ENCODE results near the gene ROBO1.
A peak's percentile ranks its signal among the peaks of the same experiment; 100 is the strongest.

Gene ROBO1

DNA sequence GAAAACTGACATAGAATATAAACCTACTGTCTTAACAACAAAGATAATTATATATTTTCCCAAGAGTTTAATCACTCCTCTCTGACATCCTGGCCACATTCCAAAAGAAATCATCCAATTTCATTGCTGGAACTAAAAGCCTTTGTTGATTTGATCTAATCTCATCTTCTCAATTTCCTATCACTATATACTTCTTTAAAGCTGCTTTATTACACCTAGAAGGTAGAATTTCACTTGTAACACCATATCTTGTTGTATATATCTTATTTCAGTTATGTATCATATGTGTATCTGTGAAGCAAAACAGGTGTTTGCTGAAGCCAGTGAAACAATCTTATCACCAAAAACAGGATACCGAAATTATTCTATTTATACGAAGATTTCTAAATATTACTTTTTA lies 740.2 kb downstream of the ROBO1 start:
- Mint-ChIP-seq H3K27me3 (no peaks in the 10 kb centered on the region), H3K4me1 (ENCODE audit: low read depth) (no peaks in the 10 kb centered on the region), H3K36me3 (ENCODE audit: low read depth) (no peaks in the 10 kb centered on the region), H3K9me3 (peaks cover 8% of the 10 kb centered on the region), H3K27ac (no peak overlapping the region), H3K4me3 (no peak overlapping the region)
- no peak for DNase-seq

DNA sequence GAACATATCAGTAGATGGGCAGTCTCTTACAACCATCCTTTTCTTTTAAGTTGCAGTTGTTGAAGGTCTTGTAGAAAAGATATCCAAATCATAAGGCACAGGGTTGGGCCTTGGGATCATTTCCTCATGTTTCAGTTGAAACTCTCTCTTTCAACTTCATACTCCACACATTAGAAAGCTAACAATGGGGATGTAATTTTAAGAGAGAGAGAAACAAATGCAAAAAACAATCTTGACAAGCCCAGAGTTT lies 747.9 kb downstream of the ROBO1 start:
- H3K27ac Mint-ChIP-seq = no peak overlapping the region
- no peak overlapping the region for H3K4me3 Mint-ChIP-seq
- peaks cover 5% of the 10 kb centered on the region for H3K9me3 Mint-ChIP-seq
- H3K27me3 Mint-ChIP-seq = peaks cover 19% of the 10 kb centered on the region
- no peaks in the 10 kb centered on the region for H3K36me3 Mint-ChIP-seq (ENCODE audit: low read depth)
- no peak for DNase-seq
- peaks cover 5% of the 10 kb centered on the region for H3K4me1 Mint-ChIP-seq (ENCODE audit: low read depth)

DNA sequence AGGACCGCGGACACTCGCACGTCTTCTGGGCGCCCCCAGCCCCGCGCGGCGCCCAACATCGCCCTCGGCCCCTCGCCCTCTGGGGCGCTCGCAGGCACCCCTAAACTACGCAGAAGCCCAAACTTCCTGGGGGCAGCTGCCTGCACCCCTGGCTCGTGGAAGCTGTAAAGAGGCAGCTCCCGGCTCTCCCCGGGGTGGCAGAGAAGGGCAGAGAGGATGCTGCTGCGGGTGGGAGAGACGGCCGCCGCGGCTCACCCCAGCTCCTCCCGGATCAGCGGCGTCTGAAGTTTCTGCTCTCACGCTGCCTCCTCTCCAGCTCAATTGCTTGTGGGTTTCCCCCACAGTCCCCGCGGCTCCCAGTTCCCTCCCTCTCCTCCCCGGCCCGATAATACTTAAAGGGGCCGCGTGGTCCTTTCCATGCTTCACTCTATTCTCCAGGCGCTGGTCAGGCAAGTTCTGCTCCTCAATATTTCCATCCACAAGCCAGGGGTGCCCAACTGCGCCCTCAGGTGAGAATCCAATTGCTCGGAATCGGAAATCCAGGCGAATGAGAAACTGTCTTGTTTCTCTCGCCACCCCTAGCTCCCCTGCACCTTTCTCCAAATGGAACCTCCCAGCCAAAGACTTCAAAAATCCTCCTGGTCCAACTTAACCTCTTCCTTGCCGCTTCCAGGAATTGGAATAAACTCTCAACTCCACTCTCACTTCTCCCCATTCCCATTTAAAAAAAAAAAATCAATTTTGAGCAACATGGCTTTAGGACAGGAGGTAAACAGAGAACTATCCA lies 748.5 kb downstream of the ROBO1 start:
- H3K4me1 Mint-ChIP-seq (ENCODE audit: low read depth) = peaks cover 5% of the 10 kb centered on the region
- H3K4me3 Mint-ChIP-seq = no peak overlapping the region
- DNase-seq = peak; percentile 32
- peak overlapping the region; percentile 55 for H3K27ac Mint-ChIP-seq
- H3K36me3 Mint-ChIP-seq (ENCODE audit: low read depth) = no peaks in the 10 kb centered on the region
- peaks cover 19% of the 10 kb centered on the region for H3K27me3 Mint-ChIP-seq
- peaks cover 5% of the 10 kb centered on the region for H3K9me3 Mint-ChIP-seq

DNA sequence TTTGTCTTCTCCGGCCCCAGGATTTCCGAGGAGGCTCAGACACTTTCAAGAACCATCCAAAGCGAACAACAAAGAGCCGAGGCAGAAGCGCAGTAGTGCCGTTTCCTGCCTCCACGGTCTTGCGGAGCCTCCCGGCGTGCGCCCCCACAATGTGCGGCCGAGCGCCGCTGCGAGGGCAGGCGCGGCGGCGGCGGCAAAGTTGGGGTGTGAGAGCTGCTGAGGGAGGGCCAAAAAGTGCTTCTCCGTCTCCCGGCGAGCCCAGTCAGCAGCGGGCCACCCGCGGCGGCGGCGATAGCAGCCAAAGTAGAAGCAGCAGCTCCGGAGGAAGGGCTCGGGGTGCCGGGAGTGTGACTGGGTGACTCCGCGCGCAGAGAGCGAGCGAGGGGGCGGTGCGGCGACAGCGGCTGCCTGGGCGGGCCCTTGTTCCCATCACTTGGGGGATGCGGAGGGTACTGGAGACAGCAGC lies 749.1 kb downstream of the ROBO1 start:
- H3K27ac Mint-ChIP-seq = no peak overlapping the region
- H3K27me3 Mint-ChIP-seq = peaks cover 19% of the 10 kb centered on the region
- DNase-seq = peak; percentile 33
- peaks cover 5% of the 10 kb centered on the region for H3K4me1 Mint-ChIP-seq (ENCODE audit: low read depth)
- H3K36me3 Mint-ChIP-seq (ENCODE audit: low read depth) = no peaks in the 10 kb centered on the region
- peaks cover 5% of the 10 kb centered on the region for H3K9me3 Mint-ChIP-seq
- no peak overlapping the region for H3K4me3 Mint-ChIP-seq

DNA sequence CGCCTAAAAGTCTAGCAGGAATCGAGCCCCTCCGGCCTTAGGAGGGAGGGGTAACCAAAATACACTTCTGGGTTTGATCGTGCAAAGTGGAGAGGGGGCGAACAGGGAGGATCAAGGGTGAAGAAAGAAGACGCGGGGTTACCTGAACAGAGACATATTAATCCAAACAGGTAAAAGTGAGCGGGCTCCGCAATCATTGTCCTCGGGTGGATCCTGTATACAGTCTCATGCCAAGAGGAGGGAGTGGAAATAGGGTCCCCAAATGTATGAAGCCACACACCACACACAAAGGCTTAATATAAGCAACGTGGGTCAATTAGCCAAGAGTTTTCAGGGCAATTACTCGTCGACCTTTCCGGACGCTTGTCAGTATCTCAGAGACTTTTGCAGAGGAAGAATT lies 749.5 kb downstream of the ROBO1 start:
- Mint-ChIP-seq H3K27me3 (peaks cover 19% of the 10 kb centered on the region), H3K4me1 (ENCODE audit: low read depth) (peaks cover 5% of the 10 kb centered on the region), H3K27ac (no peak overlapping the region), H3K9me3 (peaks cover 3% of the 10 kb centered on the region), H3K4me3 (no peak overlapping the region), H3K36me3 (ENCODE audit: low read depth) (no peaks in the 10 kb centered on the region)
- no peak for DNase-seq

DNA sequence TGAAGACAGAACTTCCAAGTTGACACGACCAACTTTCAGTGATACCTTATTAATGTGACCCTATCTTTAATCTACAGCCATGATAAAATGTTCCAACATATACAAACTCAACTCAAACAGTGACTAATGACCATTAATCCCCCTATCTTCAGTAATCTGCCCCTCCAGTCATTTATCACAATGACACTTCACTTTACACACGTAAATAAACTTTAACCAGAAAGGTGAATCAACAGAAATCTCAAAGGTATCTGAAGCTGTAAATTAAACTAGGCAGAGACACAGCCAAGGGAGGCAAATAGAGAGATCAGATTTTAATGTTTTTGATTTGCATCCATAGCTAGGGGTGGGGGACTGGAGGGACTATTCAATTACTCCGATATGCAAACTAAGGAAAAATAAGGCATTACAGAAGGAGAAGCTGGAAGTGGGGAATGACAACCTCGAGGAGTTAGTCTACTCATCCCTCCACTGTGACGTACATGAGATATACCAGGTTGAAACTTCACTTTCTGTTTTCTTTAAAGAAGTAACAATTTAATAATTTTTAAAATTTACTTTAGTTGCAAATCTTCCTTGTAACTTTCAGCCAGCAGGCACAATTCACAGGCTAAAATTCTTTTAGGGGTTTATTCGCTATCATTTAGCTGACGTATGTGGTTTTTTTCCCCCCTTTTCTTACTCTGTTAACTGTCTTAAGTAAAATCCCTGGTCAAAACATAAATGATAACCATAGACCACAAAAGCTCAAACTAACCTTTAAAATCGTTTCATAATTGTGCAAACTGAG lies 751.0 kb downstream of the ROBO1 start:
- Mint-ChIP-seq H3K9me3 (peaks cover 4% of the 10 kb centered on the region), H3K27me3 (peaks cover 15% of the 10 kb centered on the region), H3K4me1 (ENCODE audit: low read depth) (peaks cover 5% of the 10 kb centered on the region), H3K4me3 (no peak overlapping the region), H3K27ac (no peak overlapping the region), H3K36me3 (ENCODE audit: low read depth) (no peaks in the 10 kb centered on the region)
- no peak for DNase-seq

DNA sequence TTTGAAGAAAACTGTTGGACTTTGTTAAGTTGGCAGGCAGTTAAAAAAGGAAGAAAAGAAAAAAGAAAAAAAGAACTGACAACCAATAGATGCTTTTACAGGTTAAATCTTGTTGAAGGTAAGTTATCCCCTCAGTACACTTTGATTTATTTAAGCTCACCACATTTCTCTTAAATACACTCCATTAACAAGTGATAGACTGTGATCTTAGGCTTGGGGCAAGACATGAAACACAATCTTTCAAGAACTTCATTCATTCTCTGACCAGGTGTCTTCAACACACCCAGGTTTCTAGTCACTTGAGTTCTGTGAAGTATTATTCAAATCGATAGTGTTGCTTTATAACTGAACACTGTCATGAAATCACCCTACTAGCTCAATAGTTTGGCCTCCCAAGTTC lies 751.9 kb downstream of the ROBO1 start:
- Mint-ChIP-seq H3K4me1 (ENCODE audit: low read depth) (peaks cover 5% of the 10 kb centered on the region), H3K9me3 (peaks cover 4% of the 10 kb centered on the region), H3K4me3 (no peak overlapping the region), H3K27me3 (peaks cover 13% of the 10 kb centered on the region), H3K27ac (no peak overlapping the region), H3K36me3 (ENCODE audit: low read depth) (no peaks in the 10 kb centered on the region)
- no peak for DNase-seq

DNA sequence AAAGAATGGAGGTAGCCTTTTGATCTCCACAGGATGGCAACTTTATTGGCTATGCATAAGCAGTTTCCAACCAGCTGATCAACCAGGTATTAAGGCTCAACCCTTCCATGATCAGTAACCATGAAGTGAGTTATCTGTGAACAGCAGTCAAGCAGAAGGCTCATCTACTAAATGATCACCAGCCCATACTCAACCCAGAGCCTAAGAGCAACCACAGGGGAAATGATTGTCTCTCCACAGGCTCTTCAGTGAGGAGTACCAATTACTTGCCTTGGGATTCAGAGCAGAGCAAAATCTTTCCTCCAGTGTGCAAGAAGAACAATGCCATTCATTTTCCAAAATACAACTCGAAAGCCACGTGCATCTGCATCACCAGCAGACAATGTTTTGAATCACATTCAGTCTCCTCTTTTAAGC lies 754.8 kb downstream of the ROBO1 start:
- no peak overlapping the region for H3K4me3 Mint-ChIP-seq
- no peaks in the 10 kb centered on the region for H3K27me3 Mint-ChIP-seq
- H3K27ac Mint-ChIP-seq = no peak overlapping the region
- H3K9me3 Mint-ChIP-seq = peaks cover 8% of the 10 kb centered on the region
- no peaks in the 10 kb centered on the region for H3K4me1 Mint-ChIP-seq (ENCODE audit: low read depth)
- no peak for DNase-seq
- no peaks in the 10 kb centered on the region for H3K36me3 Mint-ChIP-seq (ENCODE audit: low read depth)

DNA sequence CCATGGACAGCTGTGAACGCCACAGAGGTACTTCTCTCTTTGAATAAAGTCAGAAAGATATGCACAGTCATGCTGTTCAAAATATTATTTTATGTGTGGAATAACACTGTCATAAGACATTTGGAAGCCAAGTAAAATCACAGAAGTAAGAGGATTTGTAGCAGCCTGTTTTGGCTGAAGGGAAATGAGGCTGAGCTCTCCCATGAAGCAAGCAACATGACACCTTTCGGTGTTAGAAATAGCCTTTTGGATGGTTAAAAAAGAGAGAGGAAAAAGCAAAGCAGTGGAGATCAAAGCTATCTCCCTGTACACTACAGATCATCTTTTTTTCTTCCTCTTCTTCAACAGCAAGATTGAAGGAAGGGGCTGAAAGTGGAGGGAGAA lies 755.3 kb downstream of the ROBO1 start:
- no peak overlapping the region for H3K4me3 Mint-ChIP-seq
- H3K4me1 Mint-ChIP-seq (ENCODE audit: low read depth) = no peaks in the 10 kb centered on the region
- no peaks in the 10 kb centered on the region for H3K27me3 Mint-ChIP-seq
- H3K36me3 Mint-ChIP-seq (ENCODE audit: low read depth) = no peaks in the 10 kb centered on the region
- DNase-seq = no peak
- H3K9me3 Mint-ChIP-seq = peaks cover 8% of the 10 kb centered on the region
- H3K27ac Mint-ChIP-seq = no peak overlapping the region

DNA sequence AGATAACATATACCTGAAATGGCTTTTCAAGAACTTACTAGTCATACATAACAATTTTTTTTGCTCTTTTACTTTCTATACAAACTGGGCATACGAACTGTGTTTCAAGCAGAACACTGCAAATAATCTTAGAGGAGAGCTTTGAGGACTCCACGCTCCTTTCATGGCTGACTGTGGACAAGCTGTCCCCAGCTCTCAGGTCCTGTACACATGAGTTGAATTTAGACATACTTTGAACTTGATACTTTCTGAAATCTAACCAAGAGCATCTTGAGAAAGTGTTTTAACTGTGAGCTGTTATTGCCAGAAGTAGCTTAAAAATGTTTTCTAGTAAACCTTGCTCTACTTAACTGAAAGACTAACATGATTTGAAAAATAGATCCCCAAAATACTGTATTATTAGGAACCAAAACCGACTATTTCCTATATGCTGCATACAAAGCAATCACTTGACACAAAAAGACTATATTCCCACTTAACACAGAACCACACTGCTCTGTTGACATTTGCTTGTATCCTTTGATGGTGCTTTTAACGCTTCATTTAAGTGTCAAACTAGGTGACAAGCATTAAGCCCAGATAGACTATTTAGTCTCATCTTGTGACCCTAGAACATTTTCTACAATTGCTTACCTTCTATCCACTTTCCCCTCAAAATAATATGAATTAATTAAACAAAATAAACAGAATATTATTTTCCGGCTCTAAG lies 755.8 kb downstream of the ROBO1 start:
- H3K9me3 Mint-ChIP-seq = peaks cover 8% of the 10 kb centered on the region
- H3K4me1 Mint-ChIP-seq (ENCODE audit: low read depth) = no peaks in the 10 kb centered on the region
- no peak for DNase-seq
- no peaks in the 10 kb centered on the region for H3K27me3 Mint-ChIP-seq
- no peaks in the 10 kb centered on the region for H3K36me3 Mint-ChIP-seq (ENCODE audit: low read depth)
- H3K27ac Mint-ChIP-seq = no peak overlapping the region
- no peak overlapping the region for H3K4me3 Mint-ChIP-seq

DNA sequence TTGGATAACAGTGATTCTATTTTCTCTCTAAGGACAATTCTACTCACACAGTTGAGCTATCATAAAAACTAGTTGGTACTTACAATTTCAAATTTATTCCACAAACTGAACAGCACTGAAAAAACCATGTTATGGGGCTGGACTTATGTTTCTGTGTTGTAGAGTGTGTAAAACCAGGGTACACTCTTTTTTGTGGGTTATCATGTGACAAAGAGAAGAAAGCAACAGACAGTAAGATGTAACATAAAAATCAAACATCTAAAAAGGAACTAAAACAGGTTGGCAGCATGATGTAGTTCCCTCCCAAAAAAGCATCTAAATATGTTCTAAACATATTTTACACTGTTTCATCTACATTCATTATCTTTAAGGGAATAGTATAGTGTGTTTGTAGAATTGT lies 757.9 kb downstream of the ROBO1 start:
- Mint-ChIP-seq H3K4me1 (ENCODE audit: low read depth) (no peaks in the 10 kb centered on the region), H3K9me3 (peaks cover 10% of the 10 kb centered on the region), H3K36me3 (ENCODE audit: low read depth) (no peaks in the 10 kb centered on the region), H3K4me3 (no peak overlapping the region), H3K27ac (no peak overlapping the region), H3K27me3 (no peaks in the 10 kb centered on the region)
- no peak for DNase-seq

DNA sequence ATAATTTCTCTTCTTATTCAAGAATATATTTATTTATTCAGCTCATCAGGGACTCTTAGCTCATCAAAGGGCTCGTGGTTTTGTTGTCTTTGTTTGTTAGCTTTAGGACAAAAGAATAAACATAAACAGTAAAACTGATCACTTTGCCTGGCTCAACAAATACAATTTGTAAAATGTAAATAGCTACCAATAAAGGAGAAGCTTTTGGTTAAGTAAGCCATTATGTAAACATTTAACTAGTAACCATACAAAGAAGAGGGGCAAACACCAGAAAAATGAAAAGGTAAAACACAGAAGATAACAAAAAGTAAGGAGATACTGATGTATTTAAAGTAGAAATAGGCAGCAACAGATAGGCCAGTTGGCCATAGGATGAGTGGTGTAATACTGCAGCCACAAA lies 761.7 kb downstream of the ROBO1 start:
- peaks cover 6% of the 10 kb centered on the region for H3K9me3 Mint-ChIP-seq
- H3K27ac Mint-ChIP-seq = no peak overlapping the region
- no peaks in the 10 kb centered on the region for H3K27me3 Mint-ChIP-seq
- no peaks in the 10 kb centered on the region for H3K36me3 Mint-ChIP-seq (ENCODE audit: low read depth)
- H3K4me3 Mint-ChIP-seq = no peak overlapping the region
- no peaks in the 10 kb centered on the region for H3K4me1 Mint-ChIP-seq (ENCODE audit: low read depth)
- DNase-seq = no peak

DNA sequence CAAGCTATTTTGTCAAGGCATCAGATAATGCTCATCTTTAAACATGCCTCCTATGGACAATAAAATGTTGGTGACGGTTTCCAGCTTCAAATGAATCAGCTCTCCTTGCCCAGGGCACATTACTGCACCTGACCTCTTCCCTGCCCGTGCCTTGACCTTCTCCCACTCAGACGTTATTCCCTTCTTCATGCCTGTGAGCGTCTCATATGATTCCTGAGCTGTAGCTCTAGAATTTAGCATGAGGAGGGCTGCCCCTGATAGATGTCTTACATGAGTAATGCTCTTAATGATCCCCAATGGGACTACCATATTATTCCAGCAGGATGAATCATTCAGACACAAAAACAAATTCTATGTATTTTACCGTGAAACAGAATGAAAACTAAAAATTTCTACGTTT lies 762.7 kb downstream of the ROBO1 start:
- Mint-ChIP-seq H3K4me1 (ENCODE audit: low read depth) (no peaks in the 10 kb centered on the region), H3K27me3 (no peaks in the 10 kb centered on the region), H3K4me3 (no peak overlapping the region), H3K36me3 (ENCODE audit: low read depth) (no peaks in the 10 kb centered on the region), H3K9me3 (peaks cover 5% of the 10 kb centered on the region), H3K27ac (no peak overlapping the region)
- DNase-seq = no peak

DNA sequence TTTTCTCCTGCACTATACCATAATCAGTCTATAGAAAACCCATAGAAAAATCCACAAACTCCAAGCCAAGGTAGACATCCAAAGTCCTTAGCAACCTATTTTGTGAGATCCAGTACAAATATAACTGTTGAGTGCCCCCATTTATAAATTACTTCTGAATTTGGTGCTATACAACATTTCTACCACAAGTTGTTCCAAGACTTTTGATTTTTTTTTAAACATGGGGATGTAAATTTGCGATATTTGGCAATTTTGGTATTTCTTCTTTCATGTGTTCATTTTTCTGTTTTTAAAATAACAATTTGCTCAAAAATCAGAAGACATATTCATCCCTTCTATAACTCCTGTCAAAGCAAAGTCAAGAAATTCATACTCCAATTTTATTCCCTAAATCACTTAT lies 763.8 kb downstream of the ROBO1 start:
- no peak overlapping the region for H3K27ac Mint-ChIP-seq
- H3K36me3 Mint-ChIP-seq (ENCODE audit: low read depth) = no peaks in the 10 kb centered on the region
- no peak for DNase-seq
- no peaks in the 10 kb centered on the region for H3K4me1 Mint-ChIP-seq (ENCODE audit: low read depth)
- H3K27me3 Mint-ChIP-seq = no peaks in the 10 kb centered on the region
- H3K9me3 Mint-ChIP-seq = peaks cover 5% of the 10 kb centered on the region
- H3K4me3 Mint-ChIP-seq = no peak overlapping the region

Data from activated T-cell treated with anti-CD3 and anti-CD28 coated beads, Interleukin-2, amount 50 U/mL, for 24 hours (primary cell).